ENCODE data around the gene KANSL1L. TPM values are rescaled to one million over a fixed set of nuclear protein-coding genes. Genes with fewer than 3 reads are reported as not detected.

Gene KANSL1L
- total RNA-seq, 1 donor from 2014 or later, result 14.2 TPM

GRCh38 chr2:209986415-209986814, 184.8 kb downstream of the KANSL1L start:
- DNase-seq (no peak), ATAC-seq (ENCODE audit: low read depth) (no peak)
- no peaks in the 10 kb centered on the region for H3K4me1 Mint-ChIP-seq
- ChIA-PET POLR2A (no interaction called here), CTCF (interaction anchor here (1.0 to 1.6 kb wide), 3 partner anchors 9 to 213 kb away, joined by 3 to 7 read pairs (median 5); no protein-coding TSS in a partner anchor)
- H3K36me3 Mint-ChIP-seq (ENCODE audit: low read depth), result no peaks in the 10 kb centered on the region
- intact Hi-C loops (cut with micrococcal nuclease), result no loop called here
- H3K27ac Mint-ChIP-seq, result no peak overlapping the region
- H3K27me3 Mint-ChIP-seq, result peaks cover 15% of the 10 kb centered on the region
- H3K4me3 Mint-ChIP-seq, result no peak overlapping the region
- no peak for TF ChIP-seq CTCF (IDR thresholded peaks at IDR 0.05)
- H3K9me3 Mint-ChIP-seq, result no peaks in the 10 kb centered on the region

DNA sequence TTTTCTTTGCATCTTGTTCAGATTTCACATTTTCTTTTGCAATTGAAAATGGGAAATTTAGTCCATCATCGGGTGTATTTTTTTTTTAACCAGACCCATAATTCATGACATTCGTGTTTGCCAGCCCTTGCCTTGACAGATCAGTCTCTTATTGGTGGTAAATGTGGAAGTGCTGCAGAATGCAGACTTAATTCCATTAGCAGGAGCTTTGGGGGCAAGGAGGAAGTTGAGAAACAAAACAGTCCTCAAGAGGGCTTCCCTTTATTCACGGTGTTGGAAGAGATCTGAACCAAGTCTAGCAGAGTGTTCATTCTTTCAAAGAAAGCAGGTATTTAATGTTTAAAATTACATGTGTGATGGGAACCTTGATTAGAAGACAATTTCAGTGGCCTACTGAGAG, 185.3 kb downstream of the KANSL1L start:
- Mint-ChIP-seq H3K27ac (no peak overlapping the region), H3K36me3 (ENCODE audit: low read depth) (no peaks in the 10 kb centered on the region), H3K9me3 (no peaks in the 10 kb centered on the region), H3K4me3 (no peak overlapping the region), H3K27me3 (peaks cover 15% of the 10 kb centered on the region), H3K4me1 (no peaks in the 10 kb centered on the region)
- ATAC-seq (ENCODE audit: low read depth) (no peak), DNase-seq (no peak)
- ChIA-PET POLR2A (no interaction called here), CTCF (interaction anchor here (1.0 to 1.6 kb wide), 3 partner anchors 8 to 213 kb away, joined by 3 to 7 read pairs (median 5); no protein-coding TSS in a partner anchor)
- intact Hi-C loops (cut with micrococcal nuclease), result no loop called here
- TF ChIP-seq CTCF (IDR thresholded peaks at IDR 0.05), result no peak

- CTCF ChIA-PET, result interaction anchor here (1.4 kb wide), 1 partner anchor 212 kb away, joined by 4 read pairs; no protein-coding TSS in a partner anchor
- H3K9me3 Mint-ChIP-seq, result no peaks in the 10 kb centered on the region
- H3K27ac Mint-ChIP-seq, result no peak overlapping the region
- no peak for TF ChIP-seq CTCF (IDR thresholded peaks at IDR 0.05)
- H3K4me3 Mint-ChIP-seq, result no peak overlapping the region
- H3K36me3 Mint-ChIP-seq (ENCODE audit: low read depth), result no peaks in the 10 kb centered on the region
- H3K4me1 Mint-ChIP-seq, result no peaks in the 10 kb centered on the region
- DNase-seq, result no peak
- peaks cover 5% of the 10 kb centered on the region for H3K27me3 Mint-ChIP-seq
- intact Hi-C loops (cut with micrococcal nuclease), result no loop called here
- no peak for ATAC-seq (ENCODE audit: low read depth)
- POLR2A ChIA-PET, result no interaction called here
Measured at GRCh38 chr2:209984291-209984690, 186.9 kb downstream of the KANSL1L start.

DNA sequence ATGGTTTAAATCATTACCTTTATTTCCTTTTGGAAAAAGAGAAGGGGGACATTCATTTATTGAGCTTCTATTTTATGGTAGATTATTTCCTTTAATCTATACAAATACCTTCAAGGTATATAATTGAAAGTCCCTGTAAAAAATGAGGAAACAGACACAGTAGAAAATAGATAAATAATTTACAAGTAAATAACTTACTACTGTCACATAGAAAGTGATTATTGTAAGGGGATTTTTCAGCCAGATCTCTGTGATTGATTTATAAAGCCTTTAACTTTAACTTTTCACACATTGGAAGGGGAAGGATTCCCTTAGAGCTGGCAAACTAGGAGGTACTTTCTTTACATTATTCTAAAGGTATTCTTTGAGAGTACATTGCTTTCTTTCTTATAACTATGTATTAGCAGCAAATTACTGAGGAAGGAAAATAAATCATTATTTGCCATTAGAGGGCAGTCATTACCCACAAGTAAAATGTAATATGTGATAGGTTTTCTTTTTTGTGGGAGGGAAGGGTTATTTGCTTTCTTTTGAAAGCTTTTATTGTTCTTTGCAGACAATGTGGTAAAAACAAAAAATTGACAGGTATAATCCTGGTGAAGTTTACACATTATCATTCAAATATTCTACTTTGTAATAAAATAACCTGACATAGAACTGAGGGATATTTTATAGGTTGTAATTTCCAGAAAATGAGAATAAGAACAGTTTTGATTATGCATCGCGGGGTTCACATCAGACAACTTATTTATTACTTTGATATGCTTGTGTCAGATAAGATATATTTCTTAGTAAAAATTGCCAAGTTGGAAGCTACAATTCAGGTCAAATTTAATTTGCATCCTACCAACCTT, 193.6 kb downstream of the KANSL1L start:
- no peaks in the 10 kb centered on the region for H3K9me3 Mint-ChIP-seq
- no peaks in the 10 kb centered on the region for H3K36me3 Mint-ChIP-seq (ENCODE audit: low read depth)
- no peaks in the 10 kb centered on the region for H3K4me1 Mint-ChIP-seq
- H3K27me3 Mint-ChIP-seq, result peaks cover 8% of the 10 kb centered on the region
- DNase-seq (no peak), ATAC-seq (ENCODE audit: low read depth) (no peak)
- no peak overlapping the region for H3K4me3 Mint-ChIP-seq
- TF ChIP-seq CTCF (IDR thresholded peaks at IDR 0.05), result peak; percentile 54
- ChIA-PET CTCF (interaction anchor here (0.7 to 4.1 kb wide), 14 partner anchors 9 to 1587 kb away, joined by 3 to 40 read pairs (median 3); partner anchors contain the start of gene KANSL1L), POLR2A (no interaction called here)
- intact Hi-C loops (cut with micrococcal nuclease), result loop anchor here (1.0 kb wide), 2 partner anchors 218 to 222 kb away; no protein-coding TSS in a partner anchor
- no peak overlapping the region for H3K27ac Mint-ChIP-seq

DNA sequence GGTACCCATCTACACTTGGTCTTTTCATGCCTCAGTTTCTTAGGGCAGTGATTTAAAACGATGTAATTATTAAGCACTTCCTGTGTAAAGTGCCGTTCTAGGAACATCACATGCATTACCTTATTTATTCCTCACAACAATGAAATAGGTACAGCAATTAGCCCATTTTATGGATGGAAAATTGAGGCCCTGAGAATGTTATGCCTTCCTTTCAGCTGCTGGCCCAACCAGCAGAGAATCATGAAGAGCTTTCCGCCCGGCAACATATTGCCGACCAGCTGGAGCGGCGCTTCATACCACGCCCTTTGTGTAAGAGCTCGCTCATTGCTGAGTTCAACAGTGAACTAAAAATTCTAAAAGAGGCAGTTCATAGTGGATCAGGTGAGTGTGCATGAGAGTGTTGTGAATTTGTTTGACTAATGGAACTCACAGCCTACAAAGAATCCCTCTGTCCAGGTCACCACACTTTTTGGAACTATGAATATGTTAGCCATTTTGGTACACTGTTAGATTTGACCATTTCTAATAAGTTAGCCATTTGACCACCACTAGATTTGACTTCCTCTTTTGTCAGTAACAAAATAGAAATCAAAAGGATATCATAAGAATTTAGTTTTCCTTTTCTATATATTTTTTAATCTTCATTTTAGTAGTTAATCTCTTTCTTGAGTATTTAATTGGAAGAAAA, 194.4 kb downstream of the KANSL1L start:
- intact Hi-C loops (cut with micrococcal nuclease), result loop anchor here (1.0 kb wide), 2 partner anchors 218 to 222 kb away; no protein-coding TSS in a partner anchor
- Mint-ChIP-seq H3K9me3 (no peaks in the 10 kb centered on the region), H3K4me1 (no peaks in the 10 kb centered on the region), H3K36me3 (ENCODE audit: low read depth) (no peaks in the 10 kb centered on the region), H3K27me3 (peaks cover 6% of the 10 kb centered on the region), H3K4me3 (no peak overlapping the region), H3K27ac (no peak overlapping the region)
- ATAC-seq (ENCODE audit: low read depth), result no peak
- ChIA-PET CTCF (interaction anchor here (1.1 to 4.1 kb wide), 7 partner anchors 9 to 222 kb away, joined by 3 to 40 read pairs (median 5); partner anchors contain the start of gene KANSL1L), POLR2A (no interaction called here)
- TF ChIP-seq CTCF (IDR thresholded peaks at IDR 0.05), result no peak
- DNase-seq, result no peak

Measured in activated B cell treated with CpG ODN at 0.5 μM for 24 hours (primary cell).